ENCODE measurements around the gene AGTPBP1. TPM values are rescaled to one million over a fixed set of nuclear protein-coding genes. Genes with fewer than 3 reads are reported as not detected.
"Not testable (repeated sequence)": the region's sequence is repeated elsewhere in the genome, so short reads cannot be mapped to it uniquely, and the experiment has no call there.

The AGTPBP1 gene
- total RNA-seq, 2 donors from 2014 or later: 36.9 to 51.6 TPM

- peak overlapping the region in 1 of 2 donors; percentile 40 for H3K27ac Mint-ChIP-seq
- peaks cover 4 to 28% of the 10 kb centered on the region in 2 donors for H3K36me3 Mint-ChIP-seq
- peaks cover 0 to 6% of the 10 kb centered on the region in 2 donors for H3K9me3 Mint-ChIP-seq
- DNase-seq (ENCODE audit: low spot score in 2 of 2): no peak
- peak; percentile 61 to 80 for ATAC-seq
Measured at GRCh38 chr9:85729882-85730281, 11.9 kb downstream of the AGTPBP1 start.

GRCh38 chr9:85727500-85727899, 14.3 kb downstream of the AGTPBP1 start:
- ATAC-seq: no peak
- Mint-ChIP-seq H3K36me3 (peaks cover 4 to 29% of the 10 kb centered on the region in 2 donors), H3K9me3 (peaks cover 0 to 4% of the 10 kb centered on the region in 2 donors), H3K27ac (no peak overlapping the region)
- DNase-seq (ENCODE audit: low spot score in 2 of 2): no peak

GRCh38 chr9:85726737-85727136, 15.0 kb downstream of the AGTPBP1 start:
- Mint-ChIP-seq H3K27ac (no peak overlapping the region), H3K36me3 (peaks cover 10 to 31% of the 10 kb centered on the region in 2 donors), H3K9me3 (peaks cover 5 to 10% of the 10 kb centered on the region in 2 donors)
- ATAC-seq (no peak), DNase-seq (ENCODE audit: low spot score in 2 of 2) (no peak)

GRCh38 chr9:85723215-85723614, 18.5 kb downstream of the AGTPBP1 start:
- peaks cover 11 to 23% of the 10 kb centered on the region in 2 donors for H3K9me3 Mint-ChIP-seq
- H3K36me3 Mint-ChIP-seq: peaks cover 19 to 45% of the 10 kb centered on the region in 2 donors
- no peak overlapping the region for H3K27ac Mint-ChIP-seq
- no peak for DNase-seq (ENCODE audit: low spot score in 2 of 2)
- ATAC-seq: no peak

- not testable (repeated sequence) for ATAC-seq; H3K27ac Mint-ChIP-seq; DNase-seq (ENCODE audit: low spot score in 2 of 2)
- Mint-ChIP-seq H3K9me3 (peaks cover 11 to 23% of the 10 kb centered on the region in 2 donors), H3K36me3 (peaks cover 19 to 37% of the 10 kb centered on the region in 2 donors)
Measured at GRCh38 chr9:85719411-85719810, 22.3 kb downstream of the AGTPBP1 start.

- not testable (repeated sequence) for DNase-seq (ENCODE audit: low spot score in 2 of 2); H3K27ac Mint-ChIP-seq; ATAC-seq
- Mint-ChIP-seq H3K9me3 (peaks cover 11 to 19% of the 10 kb centered on the region in 2 donors), H3K36me3 (peaks cover 18 to 27% of the 10 kb centered on the region in 2 donors)
Measured at GRCh38 chr9:85717818-85718217, 23.9 kb downstream of the AGTPBP1 start.

GRCh38 chr9:85717220-85717619, 24.5 kb downstream of the AGTPBP1 start:
- H3K36me3 Mint-ChIP-seq: peaks cover 12 to 21% of the 10 kb centered on the region in 2 donors
- DNase-seq (ENCODE audit: low spot score in 2 of 2) (no peak), ATAC-seq (no peak)
- peaks cover 9 to 17% of the 10 kb centered on the region in 2 donors for H3K9me3 Mint-ChIP-seq
- H3K27ac Mint-ChIP-seq: peak overlapping the region in 1 of 2 donors; percentile 13

GRCh38 chr9:85716031-85716877, 25.5 kb downstream of the AGTPBP1 start:
- DNase-seq (ENCODE audit: low spot score in 2 of 2): no peak
- Mint-ChIP-seq H3K27ac (peak overlapping the region in 1 of 2 donors; percentile 13), H3K9me3 (peaks cover 6 to 10% of the 10 kb centered on the region in 2 donors), H3K36me3 (peaks cover 9 to 11% of the 10 kb centered on the region in 2 donors)
- ATAC-seq: peak in 1 of 2 donors; percentile 55

GRCh38 chr9:85715587-85715986, 26.2 kb downstream of the AGTPBP1 start:
- Mint-ChIP-seq H3K9me3 (peaks cover 1 to 3% of the 10 kb centered on the region in 2 donors), H3K27ac (peak overlapping the region in 1 of 2 donors; percentile 13), H3K36me3 (peaks cover 2 to 5% of the 10 kb centered on the region in 2 donors)
- ATAC-seq (peak in 1 of 2 donors; percentile 26), DNase-seq (ENCODE audit: low spot score in 2 of 2) (no peak)

GRCh38 chr9:85713897-85714296, 27.9 kb downstream of the AGTPBP1 start:
- ATAC-seq (no peak), DNase-seq (ENCODE audit: low spot score in 2 of 2) (no peak)
- H3K36me3 Mint-ChIP-seq: peaks cover 5 to 9% of the 10 kb centered on the region in 2 donors
- H3K9me3 Mint-ChIP-seq: peaks cover 0 to 8% of the 10 kb centered on the region in 2 donors
- no peak overlapping the region for H3K27ac Mint-ChIP-seq

GRCh38 chr9:85704744-85705143, 37.0 kb downstream of the AGTPBP1 start:
- DNase-seq (ENCODE audit: low spot score in 2 of 2) (no peak), ATAC-seq (no peak)
- Mint-ChIP-seq H3K36me3 (peaks cover 5 to 12% of the 10 kb centered on the region in 2 donors), H3K9me3 (peaks cover 0 to 9% of the 10 kb centered on the region in 2 donors), H3K27ac (no peak overlapping the region)

GRCh38 chr9:85703398-85703797, 38.4 kb downstream of the AGTPBP1 start:
- no peaks in the 10 kb centered on the region for H3K9me3 Mint-ChIP-seq
- DNase-seq (ENCODE audit: low spot score in 2 of 2): no peak
- H3K27ac Mint-ChIP-seq: peak overlapping the region in 1 of 2 donors; percentile 4
- no peak for ATAC-seq
- no peaks in the 10 kb centered on the region for H3K36me3 Mint-ChIP-seq

- H3K9me3 Mint-ChIP-seq: no peaks in the 10 kb centered on the region
- no peaks in the 10 kb centered on the region for H3K36me3 Mint-ChIP-seq
- DNase-seq (ENCODE audit: low spot score in 2 of 2): no peak
- H3K27ac Mint-ChIP-seq: peak overlapping the region; percentile 4 to 25
- no peak for ATAC-seq
Measured at GRCh38 chr9:85702726-85703289, 38.9 kb downstream of the AGTPBP1 start.

- DNase-seq (ENCODE audit: low spot score in 2 of 2): no peak
- Mint-ChIP-seq H3K36me3 (no peaks in the 10 kb centered on the region), H3K27ac (peak overlapping the region in 1 of 2 donors; percentile 4), H3K9me3 (no peaks in the 10 kb centered on the region)
- ATAC-seq: no peak
Measured at GRCh38 chr9:85702191-85702590, 39.6 kb downstream of the AGTPBP1 start.

GRCh38 chr9:85700330-85700729, 41.4 kb downstream of the AGTPBP1 start:
- Mint-ChIP-seq H3K27ac (no peak overlapping the region), H3K36me3 (no peaks in the 10 kb centered on the region), H3K9me3 (no peaks in the 10 kb centered on the region)
- no peak for DNase-seq (ENCODE audit: low spot score in 2 of 2)
- no peak for ATAC-seq

GRCh38 chr9:85688361-85688760, 53.4 kb downstream of the AGTPBP1 start:
- no peak for ATAC-seq
- no peaks in the 10 kb centered on the region for H3K9me3 Mint-ChIP-seq
- no peak for DNase-seq (ENCODE audit: low spot score in 2 of 2)
- H3K36me3 Mint-ChIP-seq: peaks cover 9 to 25% of the 10 kb centered on the region in 2 donors
- no peak overlapping the region for H3K27ac Mint-ChIP-seq

- Mint-ChIP-seq H3K36me3 (peaks cover 9 to 18% of the 10 kb centered on the region in 2 donors), H3K9me3 (no peaks in the 10 kb centered on the region), H3K27ac (no peak overlapping the region)
- no peak for ATAC-seq
- DNase-seq (ENCODE audit: low spot score in 2 of 2): no peak
Measured at GRCh38 chr9:85685081-85685480, 56.7 kb downstream of the AGTPBP1 start.

All from activated naive CD4-positive, alpha-beta T cell treated with anti-CD3 and anti-CD28 coated beads, Interleukin-2, amount 50 U/mL, for 72 hours (primary cell).